MCF 10A (cell line): Measurements from ENCODE around the gene TSPAN2. TPM values are rescaled to one million over a fixed set of nuclear protein-coding genes. Genes with fewer than 3 reads are reported as not detected.

Source experiments
- BruUV-seq: library from RNA; stranded (reverse); fragments of 400-500 nt; replicated peaks from 2 replicates; lab custom pipeline; 2021; lab: Mats Ljungman, UMichigan
- CTCF ChIA-PET: fragments of 300-600 bp; sonication (Branson Sonifier 250); formaldehyde crosslinking; extraction: SDS; loops from one replicate; lab custom pipeline; 2021; ENCODE audit warnings: antibody characterized with exemption, inconsistent platforms; lab: Yijun Ruan, JAX
- POLR2A ChIA-PET: fragments of 300-600, 350-650 bp; sonication (Branson Sonifier 250); formaldehyde crosslinking; extraction: SDS; loops from one replicate; lab custom pipeline; 2020; ENCODE audit warnings: antibody characterized with exemption, inconsistent platforms; lab: Yijun Ruan, JAX
- DNase-seq: peaks from one replicate; pipeline ENCODE4 v3.0.0-alpha.2; 2018; ENCODE audit not compliant: unreplicated experiment
- H3K27ac Mint-ChIP-seq: one replicate; pipeline ENCODE4 v1.8.0; 2022; ENCODE audit warnings: mild to moderate bottlenecking, low read depth, mixed read lengths; ENCODE audit not compliant: unreplicated experiment
- H3K27me3 Mint-ChIP-seq: one replicate; pipeline ENCODE4 v1.8.0; 2022; ENCODE audit warnings: mixed read lengths; ENCODE audit not compliant: insufficient read depth, unreplicated experiment
- H3K36me3 Mint-ChIP-seq: one replicate; pipeline ENCODE4 v1.8.0; 2022; ENCODE audit warnings: mild to moderate bottlenecking, moderate library complexity, mixed read lengths; ENCODE audit not compliant: insufficient read depth, unreplicated experiment
- H3K4me1 Mint-ChIP-seq: one replicate; pipeline ENCODE4 v1.8.0; 2022; ENCODE audit warnings: mixed read lengths; ENCODE audit not compliant: insufficient read depth, unreplicated experiment
- H3K4me3 Mint-ChIP-seq: one replicate; pipeline ENCODE4 v1.8.0; 2022; ENCODE audit warnings: mild to moderate bottlenecking, moderate library complexity, mixed read lengths; ENCODE audit not compliant: unreplicated experiment
- H3K9me3 Mint-ChIP-seq: one replicate; pipeline ENCODE4 v1.8.0; 2022; ENCODE audit warnings: mixed read lengths; ENCODE audit not compliant: unreplicated experiment
- CTCF ChIP-seq: fragments of 200-600 bp; IDR thresholded peaks from one replicate; pipeline ENCODE4 v1.8.0; 2022; ENCODE audit warnings: antibody characterized with exemption, mild to moderate bottlenecking; ENCODE audit not compliant: unreplicated experiment
- intact Hi-C: fragments of 100-400 bp; cut with micrococcal nuclease; formaldehyde crosslinking; loops from 2 replicates; pipeline ENCODE4 v1.14.1; 2022
- total RNA-seq: library from RNA; stranded (reverse); gene quantifications from 2 replicates; pipeline ENCODE4 v1.2.3, GENCODE V29; 2022

The TSPAN2 gene
- total RNA-seq, 1 experiment from 2014 or later = 0.42 TPM

GRCh38 chr1:115134850-115135480, 45.7 kb upstream of the TSPAN2 start:
- DNase-seq = peak; percentile 70
- Mint-ChIP-seq H3K36me3 (no peaks in the 10 kb centered on the region), H3K4me1 (peaks cover 48% of the 10 kb centered on the region), H3K9me3 (no peaks in the 10 kb centered on the region), H3K4me3 (no peak overlapping the region), H3K27me3 (no peaks in the 10 kb centered on the region), H3K27ac (peak overlapping the region; percentile 2)
- ChIA-PET CTCF (interaction anchor here (8.7 to 13.9 kb wide), 2 partner anchors 332 to 461 kb away, joined by 194 to 382 read pairs; no protein-coding TSS in a partner anchor), POLR2A (interaction anchor here (1.1 kb wide), 1 partner anchor 458 kb away, joined by 3 read pairs; no protein-coding TSS in a partner anchor)
- intact Hi-C loops = loop anchor here (2.0 to 5.0 kb wide), 3 partner anchors 52 to 637 kb away; no protein-coding TSS in a partner anchor
- no peak for TF ChIP-seq CTCF
- no TSS peak for BruUV-seq

DNA sequence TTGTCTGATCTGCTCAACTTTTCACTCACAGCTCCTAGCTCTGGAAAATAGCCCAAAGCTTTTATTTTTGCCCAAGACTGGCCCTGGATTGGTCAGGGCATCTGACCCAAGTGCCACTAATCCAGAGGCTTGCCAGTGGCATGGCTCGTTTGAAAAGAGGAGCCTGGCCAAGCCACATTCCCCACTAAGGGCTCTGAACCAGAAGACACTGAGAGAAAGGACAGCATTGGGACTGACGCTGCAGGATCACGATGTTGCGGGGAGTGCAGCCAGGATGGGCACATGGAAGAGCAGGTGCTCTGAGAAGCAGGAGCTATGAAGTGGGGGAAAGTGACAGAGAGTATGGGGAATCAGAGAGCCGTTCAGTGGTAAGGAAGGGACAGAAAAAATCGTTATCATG, 44.9 kb upstream of the TSPAN2 start:
- no peaks in the 10 kb centered on the region for H3K36me3 Mint-ChIP-seq
- DNase-seq = no peak
- no peak for TF ChIP-seq CTCF
- H3K27ac Mint-ChIP-seq = peak overlapping the region; percentile 53
- H3K9me3 Mint-ChIP-seq = no peaks in the 10 kb centered on the region
- H3K4me1 Mint-ChIP-seq = peaks cover 46% of the 10 kb centered on the region
- BruUV-seq = no TSS peak
- intact Hi-C loops = loop anchor here (2.0 kb wide), 1 partner anchor 199 kb away; no protein-coding TSS in a partner anchor
- ChIA-PET CTCF (interaction anchor here (0.7 to 1.1 kb wide), 4 partner anchors 22 to 631 kb away, joined by 3 to 4 read pairs (median 3); no protein-coding TSS in a partner anchor), POLR2A (interaction anchor here (1.1 kb wide), 1 partner anchor 459 kb away, joined by 3 read pairs; no protein-coding TSS in a partner anchor)
- no peaks in the 10 kb centered on the region for H3K27me3 Mint-ChIP-seq
- no peak overlapping the region for H3K4me3 Mint-ChIP-seq

GRCh38 chr1:115133440-115133839, 44.1 kb upstream of the TSPAN2 start:
- CTCF ChIA-PET = interaction anchor here (0.7 to 1.1 kb wide), 4 partner anchors 21 to 632 kb away, joined by 3 to 4 read pairs (median 3); no protein-coding TSS in a partner anchor
- DNase-seq = peak; percentile 40
- Mint-ChIP-seq H3K9me3 (no peaks in the 10 kb centered on the region), H3K4me1 (peaks cover 39% of the 10 kb centered on the region), H3K4me3 (no peak overlapping the region), H3K27ac (peak overlapping the region; percentile 53), H3K27me3 (no peaks in the 10 kb centered on the region), H3K36me3 (no peaks in the 10 kb centered on the region)
- POLR2A ChIA-PET = interaction anchor here (1.1 kb wide), 1 partner anchor 460 kb away, joined by 3 read pairs; no protein-coding TSS in a partner anchor
- intact Hi-C loops = no loop called here
- no peak for TF ChIP-seq CTCF
- BruUV-seq = no TSS peak

DNA sequence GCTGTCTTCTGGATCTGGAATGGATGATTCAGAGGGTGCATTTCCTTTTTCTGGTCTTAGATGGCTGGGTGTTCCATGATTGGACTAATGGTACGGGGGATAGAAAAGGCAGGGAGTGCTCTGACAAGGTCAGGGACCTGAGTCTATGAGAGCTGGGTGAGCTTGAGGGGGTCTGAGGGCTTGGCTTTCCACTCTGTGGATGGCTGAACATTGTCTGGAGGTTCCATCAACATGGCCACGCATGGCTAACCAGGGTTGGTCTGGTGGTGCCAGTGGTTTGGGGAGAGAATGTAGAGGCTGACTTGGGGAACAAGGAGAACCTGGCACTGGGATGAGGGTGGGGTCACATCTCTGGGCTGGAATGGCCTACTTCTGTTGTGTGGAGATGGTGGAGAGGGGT, 41.5 kb upstream of the TSPAN2 start:
- H3K9me3 Mint-ChIP-seq = no peaks in the 10 kb centered on the region
- DNase-seq = no peak
- no peaks in the 10 kb centered on the region for H3K27me3 Mint-ChIP-seq
- H3K4me1 Mint-ChIP-seq = peaks cover 27% of the 10 kb centered on the region
- no peak for TF ChIP-seq CTCF
- no TSS peak for BruUV-seq
- H3K36me3 Mint-ChIP-seq = no peaks in the 10 kb centered on the region
- CTCF ChIA-PET = interaction anchor here (0.6 to 1.0 kb wide), 2 partner anchors 18 to 205 kb away, joined by 3 to 5 read pairs; no protein-coding TSS in a partner anchor
- no peak overlapping the region for H3K4me3 Mint-ChIP-seq
- H3K27ac Mint-ChIP-seq = no peak overlapping the region
- intact Hi-C loops = no loop called here
- POLR2A ChIA-PET = no interaction called here
